Left colon (tissue), 2 donors: ENCODE results near the gene MEFV. TPM values are rescaled to one million over a fixed set of nuclear protein-coding genes. Genes with fewer than 3 reads are reported as not detected.
"Not testable (repeated sequence)": the region's sequence is repeated elsewhere in the genome, so short reads cannot be mapped to it uniquely, and the experiment has no call there.

Source experiments
- ATAC-seq: fragments of 200-7000 bp; cut with Tn5 transposase; one replicate; pipeline ENCODE4 v1.9.1; 2020; ENCODE audit warnings: mild to moderate bottlenecking, moderate library complexity
- DNase-seq, 2 donors: peaks; one replicate each; pipeline ENCODE4 v3.0.0-alpha.2; 2020
- intact Hi-C, 2 donors: fragments of 100-400 bp; cut with DNase I in 1 of 2; cut with micrococcal nuclease in 1 of 2; formaldehyde crosslinking; loops; one replicate each; pipeline versions ENCODE4 v1.11.2 to v1.14.0; 2022; cut with DNase I, micrococcal nuclease
- total RNA-seq, 2 donors: library from RNA; stranded (reverse); fragmentation: NEBNext Ultra II Directional; extraction: Animal tissue kit (Norgen Biotek cat#: 25700); gene quantifications; one replicate each; pipeline ENCODE4 v1.2.1, GENCODE V29; 2021
- donor health status: DM: no; HTN: no; CAD: no.
- donor health status: DM: yes; HTN: yes; CAD: no.

MEFV gene
- total RNA-seq, 2 donors from 2014 or later: 0.37 to 0.67 TPM

- peak; percentile 99 for ATAC-seq
Measured at GRCh38 chr16:3234857-3235561, 21.4 kb downstream of the MEFV start, which contains the start of gene ZNF200. ZNF200 (minus strand) TSS chr16:3235158; CDS start chr16:3233755, 1,403 bp downstream.

GRCh38 chr16:3234543-3234856 is 21.9 kb downstream of the MEFV start:
- intact Hi-C loops: no loop called here
- DNase-seq (no peak), ATAC-seq (no peak)

More at GRCh38 chr16:3234857-3235561, 21.4 kb downstream of the MEFV start, which contains the start of gene ZNF200:
- intact Hi-C loops: no loop called here
- peak; percentile 97 to 98 for DNase-seq

- intact Hi-C loops: no loop called here
- DNase-seq: no peak
- ATAC-seq: no peak
Measured at GRCh38 chr16:3223913-3224515, 32.4 kb downstream of the MEFV start.

- DNase-seq (no peak), ATAC-seq (no peak)
- intact Hi-C loops: no loop called here
Measured at GRCh38 chr16:3220839-3221238, 35.6 kb downstream of the MEFV start.

- ATAC-seq: no peak
- intact Hi-C loops: no loop called here
- DNase-seq: no peak
Measured at GRCh38 chr16:3216263-3216640, 40.2 kb downstream of the MEFV start.

GRCh38 chr16:3215601-3216262 is 40.7 kb downstream of the MEFV start:
- ATAC-seq (no peak), DNase-seq (no peak)
- intact Hi-C loops: no loop called here

- DNase-seq (no peak), ATAC-seq (no peak)
- intact Hi-C loops: no loop called here
Measured at GRCh38 chr16:3214904-3215600, 41.4 kb downstream of the MEFV start.

- no peak for DNase-seq
- ATAC-seq: no peak
- intact Hi-C loops: no loop called here
Measured at GRCh38 chr16:3212567-3212966, 43.9 kb downstream of the MEFV start.

GRCh38 chr16:3212006-3212405 is 44.4 kb downstream of the MEFV start:
- intact Hi-C loops: no loop called here
- DNase-seq (no peak), ATAC-seq (no peak)

GRCh38 chr16:3207086-3207953 is 49.1 kb downstream of the MEFV start:
- DNase-seq (no peak), ATAC-seq (no peak)

GRCh38 chr16:3205939-3206338 is 50.5 kb downstream of the MEFV start:
- intact Hi-C loops, ATAC-seq, DNase-seq: not testable (repeated sequence)

More at GRCh38 chr16:3207086-3207953, 49.1 kb downstream of the MEFV start:
- intact Hi-C loops: no loop called here

GRCh38 chr16:3202903-3203539 is 53.4 kb downstream of the MEFV start:
- ATAC-seq (no peak), DNase-seq (no peak)
- intact Hi-C loops: no loop called here

GRCh38 chr16:3198334-3199072 is 57.9 kb downstream of the MEFV start:
- intact Hi-C loops: no loop called here
- no peak for ATAC-seq
- DNase-seq: no peak

- ATAC-seq, intact Hi-C loops, DNase-seq: not testable (repeated sequence)
Measured at GRCh38 chr16:3197694-3198333, 58.6 kb downstream of the MEFV start.

- DNase-seq: no peak
- no peak for ATAC-seq
- intact Hi-C loops: no loop called here
Measured at GRCh38 chr16:3195975-3196374, 60.5 kb downstream of the MEFV start.

- intact Hi-C loops: no loop called here
- no peak for DNase-seq
- no peak for ATAC-seq
Measured at GRCh38 chr16:3194792-3195191, 61.6 kb downstream of the MEFV start.
